Measurements from ENCODE around the gene ZBTB16.

DNA sequence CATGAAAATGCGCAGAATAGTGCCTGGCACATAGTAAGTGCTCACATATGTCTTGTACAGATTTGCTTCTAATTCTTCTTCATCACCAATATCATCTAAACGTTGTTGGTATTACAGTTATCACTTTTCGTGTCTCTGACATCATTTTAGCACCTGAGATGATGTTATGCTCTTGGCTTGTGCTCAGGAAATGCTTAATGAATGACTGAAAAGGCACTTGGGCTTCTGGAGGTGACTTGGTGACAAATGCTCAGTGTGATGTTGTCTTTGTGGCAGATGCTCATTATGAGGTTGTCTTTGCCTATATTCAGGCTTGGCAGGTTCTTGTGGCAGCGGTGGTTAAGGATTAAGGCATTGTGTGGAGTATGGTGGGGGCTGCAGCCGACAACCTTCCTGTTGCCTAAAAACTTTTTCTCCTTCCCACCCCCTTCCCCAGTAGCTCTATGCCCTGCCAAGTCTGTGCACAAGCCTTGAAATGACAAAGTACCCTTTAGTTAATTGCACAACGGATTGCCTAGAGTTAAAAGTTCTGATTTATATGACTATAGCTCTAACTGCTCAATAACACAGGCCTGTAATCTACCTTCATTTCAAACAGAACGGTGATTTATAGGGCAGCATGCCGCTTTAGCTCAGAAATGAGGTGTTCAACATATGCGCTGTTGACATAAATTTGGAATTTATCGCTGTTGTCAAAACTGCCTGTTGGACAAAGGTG, 82.5 kb downstream of the ZBTB16 start:
- TF ChIP-seq EZH2 (IDR thresholded peaks at IDR 0.05; ENCODE audit: low read length) = no peak
- TF ChIP-seq, protein P1, sequence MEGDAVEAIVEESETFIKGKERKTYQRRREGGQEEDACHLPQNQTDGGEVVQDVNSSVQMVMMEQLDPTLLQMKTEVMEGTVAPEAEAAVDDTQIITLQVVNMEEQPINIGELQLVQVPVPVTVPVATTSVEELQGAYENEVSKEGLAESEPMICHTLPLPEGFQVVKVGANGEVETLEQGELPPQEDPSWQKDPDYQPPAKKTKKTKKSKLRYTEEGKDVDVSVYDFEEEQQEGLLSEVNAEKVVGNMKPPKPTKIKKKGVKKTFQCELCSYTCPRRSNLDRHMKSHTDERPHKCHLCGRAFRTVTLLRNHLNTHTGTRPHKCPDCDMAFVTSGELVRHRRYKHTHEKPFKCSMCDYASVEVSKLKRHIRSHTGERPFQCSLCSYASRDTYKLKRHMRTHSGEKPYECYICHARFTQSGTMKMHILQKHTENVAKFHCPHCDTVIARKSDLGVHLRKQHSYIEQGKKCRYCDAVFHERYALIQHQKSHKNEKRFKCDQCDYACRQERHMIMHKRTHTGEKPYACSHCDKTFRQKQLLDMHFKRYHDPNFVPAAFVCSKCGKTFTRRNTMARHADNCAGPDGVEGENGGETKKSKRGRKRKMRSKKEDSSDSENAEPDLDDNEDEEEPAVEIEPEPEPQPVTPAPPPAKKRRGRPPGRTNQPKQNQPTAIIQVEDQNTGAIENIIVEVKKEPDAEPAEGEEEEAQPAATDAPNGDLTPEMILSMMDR (optimal IDR thresholded peaks at IDR 0.05 in 1 of 3, IDR thresholded peaks at IDR 0.05 in 1 of 3, conservative IDR thresholded peaks at IDR 0.05 in 1 of 3; ENCODE audit: extremely low read depth in 1 of 3, insufficient read depth in 2 of 3, low read length in 3 of 3) = no peak
